Effector CD8-positive, alpha-beta T cell (primary cell): ENCODE measurements around the gene SAMSN1.
"Not testable (repeated sequence)": the region's sequence is repeated elsewhere in the genome, so short reads cannot be mapped to it uniquely, and the experiment has no call there.

Source experiments
- DNase-seq: peaks from one replicate; lab custom pipeline; 2025; lab: John Stamatoyannopoulos, UW

The SAMSN1 gene

GRCh38 chr21:14566894-14567293, 20.8 kb upstream of the SAMSN1 start:
- DNase-seq = no peak

DNA sequence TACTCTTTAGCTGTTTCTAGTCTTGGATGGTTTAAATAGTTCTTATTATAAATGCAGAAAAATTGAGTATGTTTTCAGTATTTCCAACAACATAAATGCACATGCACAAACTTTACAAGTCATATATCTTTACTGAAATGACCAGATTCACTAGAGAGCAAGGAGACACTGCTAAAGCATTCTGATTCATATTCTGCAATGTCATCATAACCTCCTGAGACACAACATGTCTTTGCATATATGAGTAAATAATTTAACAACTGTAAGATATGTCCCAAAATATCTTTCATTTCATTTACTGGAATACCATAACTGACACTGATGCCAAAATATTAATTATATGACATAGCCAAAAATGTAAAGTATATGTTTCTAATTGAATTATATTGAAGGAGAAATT, 16.8 kb upstream of the SAMSN1 start:
- DNase-seq = no peak

DNA sequence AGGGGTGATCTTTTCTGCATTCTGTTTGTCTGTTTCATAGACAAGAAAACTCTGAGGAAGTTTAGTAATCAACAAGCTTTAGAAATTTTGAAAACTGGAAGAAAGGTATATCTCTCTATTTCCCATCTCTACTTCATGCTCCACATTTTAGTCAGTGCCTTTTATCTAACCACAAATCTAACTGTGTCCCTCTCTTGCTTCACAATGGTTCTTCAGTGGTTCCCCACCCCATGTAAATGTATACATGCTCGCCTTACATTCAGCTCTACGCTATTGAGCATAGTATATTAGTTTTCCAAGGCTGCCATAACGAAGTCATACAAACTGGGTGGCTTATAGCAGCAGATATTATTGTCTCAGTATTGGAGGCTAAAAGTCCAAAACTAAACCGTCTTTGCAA, 14.4 kb upstream of the SAMSN1 start:
- no peak for DNase-seq

DNA sequence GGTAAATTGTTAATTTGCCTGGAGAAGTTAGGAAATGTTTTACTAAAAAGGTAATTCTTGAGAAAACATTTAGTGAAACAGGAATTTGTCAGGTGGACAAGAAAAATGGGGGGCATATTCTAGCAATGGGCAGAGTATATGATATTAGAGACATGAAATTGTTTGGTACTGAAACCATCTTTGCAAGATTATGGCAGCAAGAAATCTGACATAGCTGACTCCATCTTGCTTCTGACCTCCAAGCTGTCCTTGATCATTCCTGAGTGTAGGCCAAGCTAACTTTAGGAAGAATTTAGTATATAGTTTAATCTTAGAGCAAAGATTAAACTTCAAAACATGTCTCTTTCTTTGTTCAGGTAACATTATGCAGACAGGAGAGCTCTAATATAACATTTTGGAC, 14.0 kb upstream of the SAMSN1 start:
- DNase-seq = no peak

DNA sequence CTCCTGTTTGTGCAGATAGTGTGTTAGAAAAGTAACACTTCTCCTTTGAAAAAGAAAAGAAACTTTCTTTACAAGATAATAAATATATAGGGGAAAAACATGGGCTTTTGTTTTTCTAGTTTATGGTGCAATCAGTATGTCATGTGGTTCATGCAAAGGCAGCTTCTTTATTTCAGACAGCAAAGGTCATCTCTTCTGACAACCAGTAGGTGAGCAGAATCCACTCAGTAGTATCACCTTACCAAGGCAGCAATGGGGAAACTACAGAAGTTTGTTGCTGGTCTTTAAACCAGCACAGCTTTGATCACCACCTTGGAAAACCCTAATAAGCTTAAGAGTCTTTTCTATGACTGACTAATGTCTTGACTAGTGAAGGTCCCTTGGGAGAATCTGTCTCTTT, 13.0 kb upstream of the SAMSN1 start:
- no peak for DNase-seq

GRCh38 chr21:14557413-14557812, 11.3 kb upstream of the SAMSN1 start:
- no peak for DNase-seq

GRCh38 chr21:14554948-14555347, 8.8 kb upstream of the SAMSN1 start:
- DNase-seq = no peak

- no peak for DNase-seq
Observed at GRCh38 chr21:14553422-14553821, 7.3 kb upstream of the SAMSN1 start.

- DNase-seq = no peak
Observed at GRCh38 chr21:14551741-14552140, 5.6 kb upstream of the SAMSN1 start.

DNA sequence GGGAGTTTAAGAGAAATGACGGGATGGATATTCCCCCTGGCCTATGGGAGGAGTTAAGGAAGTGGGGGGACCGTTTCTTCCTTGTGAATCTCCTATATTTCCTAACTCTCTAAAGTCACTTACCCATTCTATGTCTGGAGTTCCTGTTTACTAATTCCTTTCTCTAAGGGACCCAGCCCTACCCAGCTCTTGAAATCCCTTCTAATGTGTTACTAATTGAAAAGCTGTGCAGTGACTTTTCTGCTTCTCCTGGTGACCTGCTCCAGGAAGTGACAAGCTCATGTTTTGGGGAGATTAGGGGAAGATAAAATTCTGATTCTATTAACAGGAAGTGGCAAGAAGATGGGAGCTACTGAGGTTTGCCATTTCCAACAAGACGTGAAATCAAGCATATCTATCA, 4.0 kb upstream of the SAMSN1 start:
- DNase-seq = no peak

DNA sequence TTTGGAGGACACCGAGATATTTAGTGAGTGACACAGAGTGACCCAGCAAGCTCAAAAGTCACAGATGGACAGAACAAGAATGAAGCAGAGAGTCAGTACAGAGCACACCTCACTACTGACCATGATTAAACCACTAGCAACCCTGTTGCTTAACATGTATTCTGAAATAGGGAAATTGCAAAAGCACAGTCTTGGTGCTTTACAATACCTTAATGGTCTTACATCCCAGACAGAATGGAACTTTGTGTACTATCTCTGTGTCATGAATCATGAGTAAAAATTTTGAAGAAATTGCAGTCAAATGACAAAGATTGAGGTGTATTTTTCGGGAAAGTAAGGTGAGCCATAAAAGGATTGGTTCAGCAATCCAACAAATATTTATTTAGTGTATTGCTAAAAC, 2.7 kb upstream of the SAMSN1 start:
- no peak for DNase-seq

DNA sequence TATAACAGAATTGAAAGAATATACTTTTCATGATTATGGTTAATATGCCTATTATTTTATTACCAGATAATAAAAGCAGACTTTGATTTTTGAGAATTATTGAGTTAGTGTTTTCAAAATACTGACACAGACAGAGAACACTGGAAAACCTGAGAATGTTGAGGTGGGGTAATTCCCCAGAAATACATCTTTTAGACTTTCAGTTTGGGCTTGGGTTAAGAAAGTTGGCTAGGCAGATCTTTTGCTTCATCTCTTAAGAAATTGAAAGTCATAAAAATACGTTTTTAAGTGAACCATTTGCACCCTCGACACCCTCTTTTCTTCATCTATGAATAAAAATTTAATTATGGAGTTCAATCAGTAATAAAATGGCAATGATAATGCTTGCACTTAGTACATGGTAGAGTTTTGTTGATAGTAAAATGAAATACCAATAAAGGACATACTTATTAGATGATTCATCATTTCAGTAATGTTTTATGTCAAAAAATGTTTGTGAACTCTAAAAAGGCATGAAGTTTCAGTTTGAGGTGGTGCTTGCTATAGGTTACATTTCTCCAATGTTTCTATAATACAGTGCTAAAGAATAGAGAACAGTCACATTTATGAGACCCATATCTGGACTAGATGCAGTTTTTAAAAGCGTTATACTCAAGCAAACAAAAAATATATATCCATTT, 1.9 kb upstream of the SAMSN1 start:
- no peak for DNase-seq

DNA sequence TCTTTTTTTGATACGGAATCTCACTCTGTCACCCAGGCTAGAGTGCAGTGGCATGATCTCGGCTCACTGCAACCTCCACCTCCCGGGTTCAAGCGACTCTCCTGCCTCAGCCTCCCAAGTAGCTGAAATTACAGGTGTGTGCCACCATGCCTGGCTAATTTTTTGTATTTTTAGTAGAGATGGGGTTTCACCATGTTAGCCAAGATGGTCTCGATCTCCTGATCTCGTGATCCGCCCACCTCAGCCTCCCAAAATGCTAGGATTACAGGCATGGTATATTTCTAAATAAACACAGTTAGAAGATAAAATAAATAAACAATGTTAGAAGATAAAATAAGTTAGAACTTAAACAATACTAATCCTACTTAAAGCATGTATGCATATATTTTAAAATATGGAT, 604 bp upstream of the SAMSN1 start:
- DNase-seq = not testable (repeated sequence)

DNA sequence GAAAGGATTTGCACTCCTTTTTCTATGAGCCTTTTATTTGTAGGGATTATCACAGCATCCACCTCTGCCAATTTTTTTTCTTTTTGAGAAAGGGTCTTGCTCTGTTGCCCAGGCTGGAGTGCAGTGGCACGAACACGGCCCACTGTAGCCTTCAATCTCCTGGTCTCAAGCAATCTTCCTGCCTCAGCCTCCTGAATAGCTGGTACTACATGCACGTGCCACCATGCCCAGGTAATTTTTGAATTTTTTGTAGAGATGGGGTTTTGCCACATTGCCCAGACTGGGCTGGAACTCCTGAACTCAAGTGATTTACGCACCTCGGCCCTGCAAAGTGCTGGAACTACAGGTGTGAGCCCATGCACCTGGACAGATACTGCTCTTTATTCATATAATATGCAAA, 2.1 kb downstream of the SAMSN1 start:
- DNase-seq = no peak

- DNase-seq = no peak
Observed at GRCh38 chr21:14542638-14543037, 3.5 kb downstream of the SAMSN1 start.

- no peak for DNase-seq
Observed at GRCh38 chr21:14541841-14542490, 4.1 kb downstream of the SAMSN1 start.

GRCh38 chr21:14538483-14538882, 7.6 kb downstream of the SAMSN1 start:
- no peak for DNase-seq

DNA sequence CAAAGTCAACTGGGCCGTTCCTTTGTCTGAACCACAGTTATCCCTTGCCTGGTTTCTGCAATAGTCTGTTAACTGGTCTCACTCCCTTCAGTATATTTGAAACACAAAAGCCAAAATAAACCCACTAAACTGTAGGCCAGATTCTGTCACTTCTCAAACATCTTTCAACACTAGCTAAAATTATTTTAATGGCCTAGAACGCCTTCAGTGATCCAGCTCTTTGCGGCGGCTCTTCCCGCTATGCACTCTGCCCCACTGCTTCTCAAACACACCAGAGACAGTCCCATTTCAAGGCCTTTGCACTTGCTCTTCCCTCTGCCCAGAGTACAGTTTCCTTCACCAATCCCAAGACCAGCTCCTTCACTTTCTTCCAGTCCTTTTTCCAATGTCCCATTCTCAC, 9.2 kb downstream of the SAMSN1 start:
- no peak for DNase-seq

DNA sequence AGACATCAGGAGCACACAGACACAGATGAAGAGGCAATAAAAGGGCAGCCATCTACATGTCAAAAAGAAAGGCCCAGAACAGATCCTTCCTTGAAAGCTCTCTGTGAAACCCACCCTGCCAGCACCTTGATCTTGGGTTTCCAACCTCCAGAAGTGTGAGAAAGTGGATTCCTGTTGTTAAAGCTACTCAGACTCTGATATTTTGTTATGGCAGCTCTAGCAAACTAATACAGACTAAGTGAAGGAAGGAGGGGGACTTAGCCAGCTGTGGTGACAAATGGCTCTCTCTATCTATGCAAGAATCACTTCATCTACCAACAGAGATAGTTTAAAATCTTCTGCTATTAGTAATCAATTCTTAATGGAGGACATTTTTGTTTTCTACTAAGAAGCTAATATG, 10.4 kb downstream of the SAMSN1 start:
- DNase-seq = no peak

DNA sequence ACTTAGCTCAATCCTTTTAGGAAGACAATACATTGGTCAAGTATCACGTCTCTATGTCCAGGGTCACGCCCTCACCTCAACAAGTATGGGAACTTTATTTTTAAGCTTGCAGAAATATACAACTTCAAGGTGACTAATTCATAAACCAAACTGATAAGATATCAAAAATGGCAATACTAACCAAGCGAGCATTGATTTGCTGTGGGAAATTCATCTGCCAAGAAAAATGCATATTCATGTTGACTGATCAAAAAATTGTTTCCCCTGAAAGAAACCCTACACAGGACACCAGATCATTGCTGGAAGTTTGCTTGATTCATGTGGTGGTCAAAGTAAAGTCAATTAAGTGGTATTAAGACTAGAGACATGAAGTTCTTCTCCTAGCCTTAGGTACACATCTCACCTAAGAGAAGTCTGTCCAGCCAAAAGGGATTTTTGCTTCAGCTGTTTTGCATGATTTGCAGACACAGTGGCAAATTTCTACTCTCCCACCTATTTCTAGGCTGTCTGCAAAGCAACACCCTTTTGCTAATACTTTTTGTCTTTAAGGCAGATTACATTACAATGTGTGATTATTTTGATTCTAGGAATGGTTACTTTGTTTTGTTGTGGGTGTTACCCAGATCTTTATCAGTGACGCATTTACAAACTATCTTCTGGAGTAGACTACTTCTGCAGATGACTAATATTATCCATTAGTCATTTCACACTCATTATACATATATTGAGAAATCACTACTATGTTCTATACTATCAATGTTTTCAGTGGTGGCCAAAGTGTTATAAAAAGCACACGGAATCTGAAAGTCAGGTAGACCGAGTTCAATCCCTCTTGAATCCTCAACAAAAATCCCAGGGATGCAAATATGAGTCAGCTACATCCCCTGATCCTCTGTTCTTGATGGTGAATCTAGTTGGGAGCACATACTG, 12.4 kb downstream of the SAMSN1 start:
- DNase-seq = no peak

DNA sequence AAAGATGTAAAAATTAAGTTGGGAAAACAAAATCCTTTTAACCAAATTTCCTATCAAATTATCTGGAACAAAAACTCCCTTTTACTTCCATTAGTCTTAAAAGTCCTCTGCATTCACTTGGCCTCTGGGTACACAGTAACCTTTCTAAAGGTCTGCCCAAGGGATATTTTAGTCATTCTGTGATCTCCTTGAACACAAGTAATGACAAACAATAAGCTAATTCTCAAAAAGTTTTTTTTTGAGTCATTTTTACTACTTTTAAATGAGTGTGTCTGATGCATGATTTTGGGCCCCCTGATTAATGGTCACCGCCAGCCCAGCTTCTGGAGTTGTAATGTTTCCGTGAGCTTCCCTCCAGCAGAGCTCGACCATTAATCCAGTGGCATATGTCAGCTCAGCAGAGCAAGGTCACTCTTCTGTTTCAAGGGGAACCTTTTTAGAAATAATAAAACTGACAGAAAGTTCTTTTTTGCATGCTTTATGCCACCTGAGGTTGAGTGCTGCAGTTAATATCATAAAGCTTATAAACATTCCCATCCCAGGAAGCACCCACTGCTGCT, 14.3 kb downstream of the SAMSN1 start:
- DNase-seq = no peak

GRCh38 chr21:14530592-14530991, 15.5 kb downstream of the SAMSN1 start:
- no peak for DNase-seq

GRCh38 chr21:14528815-14529214, 17.3 kb downstream of the SAMSN1 start:
- DNase-seq = no peak
